ENCODE results near the gene BDH1.
"Not testable (repeated sequence)": the region's sequence is repeated elsewhere in the genome, so short reads cannot be mapped to it uniquely, and the experiment has no call there.

BDH1 gene, protein sequence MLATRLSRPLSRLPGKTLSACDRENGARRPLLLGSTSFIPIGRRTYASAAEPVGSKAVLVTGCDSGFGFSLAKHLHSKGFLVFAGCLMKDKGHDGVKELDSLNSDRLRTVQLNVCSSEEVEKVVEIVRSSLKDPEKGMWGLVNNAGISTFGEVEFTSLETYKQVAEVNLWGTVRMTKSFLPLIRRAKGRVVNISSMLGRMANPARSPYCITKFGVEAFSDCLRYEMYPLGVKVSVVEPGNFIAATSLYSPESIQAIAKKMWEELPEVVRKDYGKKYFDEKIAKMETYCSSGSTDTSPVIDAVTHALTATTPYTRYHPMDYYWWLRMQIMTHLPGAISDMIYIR

DNA sequence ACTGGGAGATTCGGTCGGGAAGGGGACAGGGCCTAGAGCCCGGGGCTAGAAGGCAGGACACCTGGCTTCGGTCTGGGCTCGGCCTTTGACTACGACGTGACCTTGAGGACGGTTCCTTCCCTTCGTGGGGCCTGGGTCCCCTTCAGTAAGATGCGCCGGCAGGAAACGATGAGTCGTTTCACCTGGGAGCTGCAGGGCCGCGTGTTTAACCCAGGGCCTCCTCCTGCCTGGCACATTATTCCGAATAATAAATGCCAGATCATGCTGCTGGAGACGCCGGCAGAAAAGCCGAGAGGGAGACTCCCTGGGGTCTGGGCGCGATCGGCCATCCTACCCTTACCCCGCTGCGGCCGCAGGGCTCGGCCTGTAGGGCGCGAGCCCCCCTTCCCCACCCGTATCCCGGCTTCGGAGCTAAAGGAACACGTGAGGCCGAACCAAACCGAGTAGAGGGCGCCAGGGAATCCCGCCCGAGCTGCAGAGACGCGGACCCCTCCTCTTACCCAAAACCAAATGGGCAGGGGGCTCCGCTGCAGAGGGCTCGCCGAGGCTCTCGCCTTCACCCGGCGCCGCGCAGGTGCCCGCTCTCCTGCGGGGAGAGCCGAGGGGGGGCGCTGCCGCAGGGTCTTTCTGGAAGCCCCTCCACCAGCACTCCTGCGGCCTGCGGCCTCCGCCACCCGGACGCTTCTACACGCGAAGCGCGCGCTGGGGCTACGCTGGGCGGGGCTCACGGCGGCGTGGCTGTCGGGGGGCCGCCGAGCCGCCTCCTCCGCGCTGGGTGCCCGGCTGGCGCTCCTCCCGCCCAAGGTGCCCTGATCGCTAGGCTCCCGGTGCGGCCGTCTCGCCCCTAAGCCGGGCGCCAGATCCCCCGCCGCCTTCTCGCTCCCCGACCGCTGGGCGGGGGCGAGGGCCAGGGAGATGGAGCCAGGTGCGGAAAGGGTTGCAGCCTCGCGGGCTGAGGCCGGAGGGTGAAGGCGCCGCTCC is at the start of gene BDH1:
Gene BDH1 (minus strand): TSS at position 688 of the 981 bp plus-strand sequence. CDS start 9,525 bp downstream, outside the sequence.
- in situ Hi-C loops (cut with MboI; ENCODE audit: low sequenced_read_pairs) = no loop called here

DNA sequence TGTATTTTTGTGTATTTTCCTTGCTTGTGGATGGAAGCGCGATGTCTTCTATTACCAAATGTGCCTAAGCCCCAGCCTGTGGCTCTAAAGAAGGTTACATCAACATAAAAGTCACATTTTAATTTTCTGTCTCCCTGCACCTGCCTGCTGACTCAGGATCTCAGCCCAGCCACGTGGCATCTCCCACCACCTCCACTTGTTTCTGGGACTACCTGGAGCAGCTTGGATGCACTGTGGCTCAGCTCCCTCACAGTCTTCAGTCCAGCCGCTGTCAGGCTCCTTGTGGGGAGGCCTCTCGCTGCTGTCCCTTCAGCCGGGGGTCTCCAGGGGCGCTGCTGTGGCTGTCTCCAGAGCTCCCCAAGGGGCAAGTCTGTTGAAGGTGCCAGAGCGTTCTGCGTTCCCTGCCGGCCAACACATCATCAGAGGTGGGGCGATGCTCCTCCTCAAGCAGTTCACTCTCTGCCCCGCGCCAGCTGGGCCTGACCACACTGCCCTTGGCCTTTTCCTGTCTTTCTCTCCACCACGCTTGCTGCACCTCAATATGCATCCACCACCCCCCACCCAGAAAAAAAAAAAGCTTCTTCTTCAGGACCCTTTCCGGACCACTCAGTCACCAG is 47.7 kb upstream of the BDH1 start:
- in situ Hi-C loops (cut with MboI; ENCODE audit: low sequenced_read_pairs) = no loop called here

DNA sequence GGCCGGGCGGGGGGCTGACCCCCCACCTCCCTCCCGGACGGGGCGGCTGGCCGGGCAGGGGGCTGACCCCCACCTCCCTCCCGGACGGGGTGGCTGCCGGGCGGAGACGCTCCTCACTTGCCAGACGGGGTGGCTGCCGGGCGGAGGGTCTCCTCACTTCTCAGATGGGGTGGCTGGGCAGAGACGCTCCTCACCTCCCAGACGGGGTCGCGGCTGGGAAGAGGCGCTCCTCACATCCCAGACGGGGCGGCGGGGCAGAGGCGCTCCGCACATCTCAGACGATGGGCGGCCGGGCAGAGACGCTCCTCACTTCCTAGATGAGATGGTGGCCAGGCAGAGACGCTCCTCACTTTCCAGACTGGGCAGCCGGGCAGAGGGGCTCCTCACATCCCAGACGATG is 46.6 kb upstream of the BDH1 start:
- in situ Hi-C loops (cut with MboI; ENCODE audit: low sequenced_read_pairs) = not testable (repeated sequence)

DNA sequence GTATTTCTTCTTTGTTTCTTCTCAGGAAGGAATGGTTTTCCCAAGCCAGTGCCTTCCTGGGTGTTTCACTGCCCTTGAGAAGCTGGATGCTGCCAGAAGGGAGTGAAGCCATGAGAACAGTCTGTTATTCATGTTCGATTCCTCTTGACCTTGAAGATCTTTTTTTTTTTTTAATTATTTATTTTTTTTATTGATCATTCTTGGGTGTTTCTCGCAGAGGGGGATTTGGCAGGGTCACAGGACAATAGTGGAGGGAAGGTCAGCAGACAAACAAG is 45.7 kb upstream of the BDH1 start:
- in situ Hi-C loops (cut with MboI; ENCODE audit: low sequenced_read_pairs) = not testable (repeated sequence)

DNA sequence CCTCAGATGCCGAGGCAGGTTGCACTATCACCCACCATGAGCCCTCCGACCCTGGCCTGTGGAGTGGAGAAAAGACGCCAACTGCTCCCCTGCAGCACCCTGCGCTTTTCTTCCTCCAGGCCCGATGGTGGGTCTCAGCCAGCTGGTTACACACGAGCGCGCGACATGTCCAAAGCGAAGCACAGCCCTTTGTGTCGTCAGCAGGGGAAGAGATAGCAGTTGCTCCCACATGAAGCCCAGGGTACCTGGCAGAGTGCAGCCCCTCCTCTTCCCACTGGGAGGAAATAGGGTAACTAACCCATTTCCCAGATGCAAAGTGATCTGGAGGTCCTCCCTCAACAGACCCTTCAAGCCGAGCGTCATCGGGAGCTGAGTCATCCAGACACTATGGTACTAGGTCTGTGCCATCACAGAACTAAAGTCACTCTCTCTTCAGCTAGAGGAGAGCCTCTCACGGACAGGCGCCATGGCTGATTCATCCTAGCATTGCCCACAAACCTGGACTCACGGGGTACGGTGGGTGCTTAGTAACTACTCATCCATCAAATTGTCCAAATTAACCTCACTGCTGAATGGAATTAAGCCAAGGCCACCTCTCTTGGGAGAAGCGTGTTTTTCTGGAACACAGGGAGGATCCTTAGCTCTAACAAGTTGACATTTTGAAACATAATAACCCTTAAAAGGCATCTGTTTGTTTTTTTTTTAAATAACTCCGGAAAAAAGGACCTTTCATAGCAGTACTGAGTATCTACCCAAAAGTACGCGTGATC is 45.2 kb upstream of the BDH1 start:
- in situ Hi-C loops (cut with MboI; ENCODE audit: low sequenced_read_pairs) = no loop called here

DNA sequence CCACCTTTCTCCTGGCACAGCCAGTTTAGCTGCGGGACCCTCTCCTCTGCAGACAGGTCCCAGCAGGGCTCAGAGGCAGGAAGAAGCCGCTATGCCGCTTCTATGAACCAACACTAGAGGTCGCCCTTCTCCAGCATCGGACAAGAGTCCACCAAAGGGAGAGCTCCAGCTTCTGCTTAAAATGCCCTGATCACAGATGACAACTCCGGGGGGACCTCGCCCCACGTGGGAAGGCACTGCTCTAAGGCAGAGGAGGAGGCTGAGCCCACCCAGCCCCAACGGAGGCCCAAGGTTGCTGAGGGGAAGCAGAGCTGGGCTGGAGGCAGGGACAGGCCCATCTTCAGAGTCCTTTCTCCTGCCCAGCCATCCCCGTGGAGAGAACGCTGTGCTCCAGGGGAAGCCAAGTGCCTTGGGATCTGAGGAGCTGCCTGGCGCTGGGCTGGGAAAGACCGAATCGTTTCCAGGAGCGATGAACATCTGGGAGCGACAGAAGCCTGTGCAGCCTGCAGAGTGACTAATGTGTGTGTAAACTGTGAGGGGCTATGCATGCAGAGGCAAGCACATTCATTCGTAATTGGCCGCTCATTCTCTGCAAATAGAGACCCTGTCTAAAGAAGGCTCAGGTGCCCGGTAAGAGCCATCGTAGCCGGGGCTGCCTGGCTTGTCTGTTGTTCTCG is 43.5 kb upstream of the BDH1 start:
- in situ Hi-C loops (cut with MboI; ENCODE audit: low sequenced_read_pairs) = no loop called here

DNA sequence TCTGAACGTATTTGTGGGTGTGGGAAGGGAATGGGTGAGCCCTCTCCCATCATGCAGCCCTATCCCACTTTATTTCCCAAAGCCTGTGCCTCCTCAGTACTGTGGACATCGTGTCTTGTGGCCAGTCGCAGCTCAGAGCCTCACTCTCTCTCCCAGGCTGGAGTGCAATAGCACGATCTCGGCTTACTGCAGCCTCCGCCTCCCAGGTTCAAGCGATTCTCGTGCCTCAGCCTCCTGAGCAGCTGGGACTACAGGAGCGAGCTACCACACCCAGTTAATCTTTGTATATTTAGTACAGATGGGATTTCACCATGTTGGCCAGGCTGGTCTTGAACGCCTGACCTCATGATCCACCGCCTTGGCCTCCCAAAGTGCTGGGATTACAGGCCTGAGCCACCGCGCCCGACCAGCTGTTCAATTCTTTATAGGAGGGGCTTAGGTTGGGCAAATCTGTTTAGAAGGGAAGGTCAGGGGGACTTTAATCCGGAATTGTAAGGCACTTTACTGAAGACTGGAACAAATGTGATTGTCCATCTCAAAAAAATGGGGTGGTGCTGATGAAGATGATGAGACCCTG is 42.7 kb upstream of the BDH1 start:
- in situ Hi-C loops (cut with MboI; ENCODE audit: low sequenced_read_pairs) = no loop called here

DNA sequence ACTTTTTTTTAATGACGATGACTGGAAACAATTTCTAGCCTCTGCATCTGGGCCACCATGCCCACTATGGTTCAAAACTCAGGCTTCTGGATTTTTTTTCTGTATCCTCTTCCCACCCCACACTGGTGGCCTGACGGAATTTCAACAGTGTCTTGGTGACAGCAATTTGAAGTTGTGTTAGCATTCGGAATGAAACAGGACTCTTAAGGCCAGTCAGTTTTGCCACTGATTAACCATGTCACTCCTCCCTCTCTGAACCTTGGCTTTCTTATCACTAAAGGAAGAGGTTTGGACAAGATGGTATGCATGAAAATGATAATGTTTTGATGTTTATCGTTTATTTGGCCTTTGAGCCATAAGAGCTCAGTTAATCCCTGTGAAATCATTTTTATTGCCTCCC is 41.6 kb upstream of the BDH1 start:
- in situ Hi-C loops (cut with MboI; ENCODE audit: low sequenced_read_pairs) = no loop called here

DNA sequence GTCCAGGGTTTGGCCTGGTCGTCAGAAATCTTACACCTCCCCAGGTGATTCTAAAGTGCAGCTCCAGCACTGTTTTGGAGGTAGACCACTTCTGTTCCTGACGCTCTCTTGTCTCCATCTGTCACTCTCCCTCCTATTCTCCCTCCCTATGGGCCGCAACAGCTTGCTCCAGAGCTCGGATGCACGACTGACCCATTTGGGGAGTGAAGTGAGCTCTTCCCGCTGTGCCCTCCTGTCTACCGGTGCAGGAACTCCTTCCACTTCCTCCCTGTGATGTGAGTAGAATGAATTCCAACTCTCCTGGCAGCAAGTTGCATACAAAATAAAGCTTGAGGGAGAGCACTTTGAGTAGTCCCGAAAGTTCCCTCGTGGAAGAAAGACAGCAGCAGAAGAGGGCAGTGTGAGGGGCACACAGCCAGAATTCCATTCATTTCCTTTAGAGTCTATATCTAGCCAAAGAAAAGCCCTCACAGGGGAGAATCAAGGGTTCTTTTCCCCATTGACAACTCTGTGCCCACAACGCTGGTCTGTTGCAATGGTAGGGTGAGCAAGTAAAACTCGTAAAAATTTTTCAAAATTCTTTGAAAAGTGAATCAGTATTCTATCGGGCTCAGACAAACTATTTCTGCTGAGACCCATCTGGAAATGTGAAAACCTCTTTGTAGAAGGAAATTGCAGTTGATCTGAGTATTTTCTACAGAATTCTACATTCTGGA is 39.9 kb upstream of the BDH1 start:
- in situ Hi-C loops (cut with MboI; ENCODE audit: low sequenced_read_pairs) = no loop called here

DNA sequence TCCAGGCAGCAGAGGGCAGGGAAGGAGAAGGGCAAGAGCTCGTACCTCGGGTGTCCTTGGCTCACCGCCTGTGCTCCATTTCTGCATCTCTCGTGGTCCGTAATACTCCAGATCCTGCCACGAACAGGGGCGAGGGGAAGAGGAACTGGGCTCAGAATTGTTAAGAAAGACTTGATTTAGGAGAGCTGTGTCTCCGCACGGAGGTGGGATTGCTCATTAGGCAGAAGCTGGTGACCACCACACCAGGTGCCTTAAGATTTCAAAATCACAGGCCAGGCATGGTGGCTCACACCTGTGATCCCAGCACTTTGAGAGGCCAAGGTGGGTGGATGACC is 37.2 kb upstream of the BDH1 start:
- in situ Hi-C loops (cut with MboI; ENCODE audit: low sequenced_read_pairs) = no loop called here

DNA sequence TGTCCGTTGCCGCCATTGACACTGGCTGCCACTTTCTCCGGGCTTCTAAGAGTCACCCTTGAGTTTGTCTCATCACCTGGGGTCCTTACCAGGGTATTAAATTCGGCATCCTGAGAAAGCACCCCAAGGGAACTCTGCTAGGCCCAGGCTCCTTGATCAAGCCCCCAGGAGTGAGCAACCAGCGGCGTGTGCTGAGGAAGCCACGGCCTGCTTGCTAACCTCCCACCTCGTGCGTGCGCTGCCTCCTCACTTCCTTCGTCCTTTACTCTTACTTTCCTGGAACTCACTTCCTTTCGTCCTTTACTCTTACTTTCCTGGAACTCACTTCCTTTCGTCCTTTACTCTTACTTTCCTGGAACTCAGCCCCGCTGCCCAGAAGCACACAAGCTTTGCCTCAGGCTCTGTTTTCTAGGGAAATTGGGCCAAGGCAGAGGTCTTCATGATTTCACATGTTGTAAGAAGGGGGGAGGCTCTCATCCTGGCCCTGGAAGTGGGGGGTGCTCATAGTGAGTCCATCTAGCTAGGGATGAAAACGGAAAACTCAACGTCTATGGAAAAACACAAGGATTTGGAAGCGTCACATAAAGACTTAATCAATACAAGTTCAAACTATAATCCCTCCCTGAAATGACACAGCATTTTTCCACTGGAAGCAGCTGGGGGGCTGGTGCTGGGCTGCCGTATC is 36.7 kb upstream of the BDH1 start:
- in situ Hi-C loops (cut with MboI; ENCODE audit: low sequenced_read_pairs) = no loop called here

DNA sequence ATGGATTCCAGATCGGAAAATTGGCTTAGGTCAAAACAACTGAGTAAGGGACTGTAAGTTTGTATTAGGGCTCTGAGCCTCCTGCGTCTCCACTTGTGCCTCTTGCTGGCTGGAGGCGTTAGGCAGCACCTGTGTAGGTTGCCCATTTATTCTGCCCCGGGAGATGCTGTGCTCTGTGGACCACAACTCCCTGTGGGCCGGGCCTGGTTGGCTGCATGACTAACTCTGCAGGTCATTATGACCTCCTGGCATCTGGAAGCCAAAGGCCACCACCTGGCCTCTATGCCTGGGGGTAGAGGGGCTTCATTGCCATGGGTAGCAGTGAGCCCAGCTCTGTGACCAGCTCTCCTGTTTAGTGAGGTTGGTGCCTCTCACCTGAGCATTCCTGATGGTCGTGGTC is 36.0 kb upstream of the BDH1 start:
- in situ Hi-C loops (cut with MboI; ENCODE audit: low sequenced_read_pairs) = no loop called here

DNA sequence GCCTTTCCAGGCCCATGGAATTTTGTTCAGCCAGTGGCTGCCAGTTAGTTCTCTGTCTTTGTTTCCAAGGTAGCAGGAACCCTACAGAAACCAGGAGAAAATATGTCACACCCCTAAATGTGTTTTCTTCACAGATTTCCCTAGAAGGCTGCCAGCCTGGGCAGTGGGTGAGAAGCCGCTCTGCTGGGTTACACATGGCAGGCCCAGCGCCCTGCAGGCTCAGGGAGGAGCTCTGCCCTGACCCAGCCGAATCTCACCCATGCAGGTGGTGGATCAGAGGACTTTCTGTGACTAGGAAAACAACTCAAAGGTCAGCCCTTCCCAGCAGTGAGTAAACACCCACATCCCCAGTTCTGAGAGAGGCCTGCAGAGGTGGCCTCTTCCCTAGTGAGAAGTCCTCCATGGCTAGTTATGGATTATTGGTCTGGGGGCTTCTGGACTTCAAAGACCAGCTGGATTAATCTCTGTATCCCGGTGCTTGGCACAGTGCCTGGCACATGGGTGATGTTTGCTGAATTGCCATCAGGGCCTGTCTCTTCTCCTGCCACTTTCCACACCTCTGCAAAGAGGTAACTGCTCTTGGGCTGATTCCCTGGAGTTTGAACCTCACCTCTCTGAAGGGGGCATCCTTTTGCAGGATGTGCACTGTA is 34.7 kb upstream of the BDH1 start:
- in situ Hi-C loops (cut with MboI; ENCODE audit: low sequenced_read_pairs) = no loop called here

DNA sequence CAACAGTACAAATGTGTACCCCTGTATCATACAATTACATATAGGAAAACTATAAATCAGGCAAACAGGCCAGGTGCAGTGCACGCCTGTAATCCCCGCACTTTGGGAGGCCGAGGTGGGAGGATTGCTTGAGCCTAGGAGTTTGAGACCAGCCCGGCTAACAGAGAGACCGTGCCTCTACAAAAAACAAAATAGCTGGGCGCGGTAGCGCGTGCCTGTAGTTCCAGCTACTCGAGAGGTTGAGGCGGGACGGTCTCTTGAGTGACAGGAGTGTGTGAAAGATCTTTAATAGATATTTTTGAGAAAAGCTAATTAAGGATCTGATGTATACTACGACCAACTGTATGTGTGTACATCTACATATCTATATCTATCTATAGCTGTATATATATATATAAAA is 33.8 kb upstream of the BDH1 start:
- in situ Hi-C loops (cut with MboI; ENCODE audit: low sequenced_read_pairs) = no loop called here

DNA sequence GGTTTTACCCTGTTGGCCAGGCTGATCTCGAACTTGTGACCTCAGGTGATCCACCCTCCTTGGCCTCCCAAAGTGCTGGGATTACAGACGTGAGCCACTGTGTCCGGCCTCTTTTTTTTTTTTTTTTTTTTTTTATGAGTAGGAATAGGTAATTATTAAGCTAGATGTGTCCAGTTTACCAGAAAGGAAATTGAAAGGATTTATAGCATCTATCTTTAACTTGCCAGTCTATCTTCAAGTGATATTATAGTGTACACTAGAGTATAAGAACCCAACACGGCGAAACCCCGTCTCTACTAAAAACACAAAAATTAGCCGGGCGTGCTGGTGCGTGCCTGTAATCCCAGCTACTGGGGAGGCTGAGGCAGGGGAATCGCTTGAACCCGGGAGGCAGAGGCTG is 31.0 kb upstream of the BDH1 start:
- in situ Hi-C loops (cut with MboI; ENCODE audit: low sequenced_read_pairs) = not testable (repeated sequence)

DNA sequence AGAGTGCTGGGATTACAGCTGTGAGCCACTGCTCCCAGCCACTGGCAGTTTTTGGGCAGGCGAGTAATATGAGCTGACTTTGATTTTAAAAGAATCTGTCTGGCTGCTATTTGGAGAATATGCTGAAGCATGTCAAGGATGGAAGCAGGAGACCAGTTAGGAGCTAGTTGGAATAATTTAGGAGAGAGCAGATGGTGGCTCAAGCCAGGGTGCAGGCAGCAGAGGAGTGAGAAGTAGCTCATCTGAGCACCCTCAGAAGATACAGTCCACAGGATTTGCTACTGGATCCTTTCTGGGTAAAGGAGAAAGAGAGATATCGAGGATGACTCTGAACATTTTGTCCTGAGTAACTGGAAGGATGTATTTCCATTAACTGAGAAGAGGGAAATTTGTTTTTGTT is 30.4 kb upstream of the BDH1 start:
- in situ Hi-C loops (cut with MboI; ENCODE audit: low sequenced_read_pairs) = no loop called here

DNA sequence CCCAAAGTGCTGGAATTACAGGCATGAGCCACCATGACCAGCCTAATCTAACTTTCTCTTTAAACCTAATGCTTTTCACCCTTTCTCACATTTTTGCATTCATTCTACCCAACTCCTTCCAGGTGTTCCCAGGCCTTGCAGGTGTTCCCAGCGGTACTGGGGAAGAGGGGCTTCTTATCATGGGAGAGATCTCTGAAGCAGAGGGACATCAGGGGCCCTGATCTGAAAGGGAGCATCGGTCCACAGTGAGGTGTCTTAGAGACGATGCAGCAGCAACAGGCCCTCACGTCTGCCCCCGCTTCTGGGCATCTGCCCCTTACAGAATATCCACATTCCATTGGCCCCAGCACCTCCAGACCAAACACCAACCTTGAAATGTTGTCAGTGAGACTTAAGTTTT is 29.0 kb upstream of the BDH1 start:
- in situ Hi-C loops (cut with MboI; ENCODE audit: low sequenced_read_pairs) = no loop called here

DNA sequence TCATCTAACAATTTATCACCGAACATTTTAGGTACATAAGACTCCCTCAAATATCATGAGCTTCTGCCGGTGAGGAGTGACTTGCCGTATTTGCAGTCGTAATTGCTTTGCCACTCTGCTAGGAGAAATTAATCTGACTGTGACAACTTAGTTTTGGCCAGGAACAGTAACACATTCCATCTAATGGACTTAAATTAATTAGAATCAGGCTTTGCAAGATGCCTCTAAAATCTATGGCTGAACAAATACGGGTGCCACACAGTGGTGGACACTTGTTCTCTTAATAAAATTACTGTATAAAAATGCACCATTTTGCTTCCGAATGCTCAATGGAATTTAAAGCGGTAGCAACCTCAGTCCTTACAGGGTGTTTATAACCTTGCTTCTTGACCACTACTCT is 27.6 kb upstream of the BDH1 start:
- in situ Hi-C loops (cut with MboI; ENCODE audit: low sequenced_read_pairs) = no loop called here

DNA sequence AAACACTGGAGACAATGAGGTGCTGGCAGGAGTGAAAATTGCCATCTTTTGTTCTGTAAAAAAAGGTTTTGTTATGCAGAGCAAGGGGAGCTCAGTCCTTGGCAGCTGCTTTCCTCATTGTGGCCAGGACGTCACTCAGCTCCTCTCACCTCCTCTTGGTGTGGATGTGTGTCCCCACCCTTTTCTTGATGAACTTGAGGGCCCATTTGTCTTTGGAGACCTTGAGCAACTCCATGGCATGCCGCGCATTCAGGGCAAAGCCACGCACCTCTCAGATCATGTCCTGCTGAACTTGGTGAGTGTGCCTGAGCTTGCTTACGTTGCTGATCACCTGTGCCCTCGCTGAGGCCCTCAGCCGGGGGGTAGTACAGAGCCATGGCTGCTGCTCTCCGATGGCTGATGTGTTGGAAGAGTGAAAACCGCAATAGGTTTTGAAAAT is 24.5 kb upstream of the BDH1 start:
- in situ Hi-C loops (cut with MboI; ENCODE audit: low sequenced_read_pairs) = no loop called here

Data from HL-60/S4 treated with phorbol 12-myristate 13-acetate at 8.2 ng/mL for 4 days and 3 days (cell line).